Measurements from ENCODE around the gene EMX2.
"Not testable (repeated sequence)": the region's sequence is repeated elsewhere in the genome, so short reads cannot be mapped to it uniquely, and the experiment has no call there.

EMX2 gene

GRCh38 chr10:117562896-117563737 lies 20.6 kb downstream of the EMX2 start:
- no peak for DNase-seq

- no peak for DNase-seq
Observed at GRCh38 chr10:117563780-117564179, 21.2 kb downstream of the EMX2 start.

- DNase-seq, result no peak
Observed at GRCh38 chr10:117565068-117565467, 22.5 kb downstream of the EMX2 start.

- DNase-seq, result no peak
Observed at GRCh38 chr10:117568334-117568733, 25.8 kb downstream of the EMX2 start.

- no peak for DNase-seq
Observed at GRCh38 chr10:117569610-117570390, 27.3 kb downstream of the EMX2 start.

GRCh38 chr10:117570880-117571279 lies 28.3 kb downstream of the EMX2 start:
- no peak for DNase-seq

- DNase-seq, result no peak
Observed at GRCh38 chr10:117574498-117575146, 32.1 kb downstream of the EMX2 start.

- DNase-seq, result no peak
Observed at GRCh38 chr10:117578490-117578889, 35.9 kb downstream of the EMX2 start.

GRCh38 chr10:117578999-117579590 lies 36.5 kb downstream of the EMX2 start:
- no peak for DNase-seq

GRCh38 chr10:117581961-117582360 lies 39.4 kb downstream of the EMX2 start:
- DNase-seq, result no peak

- not testable (repeated sequence) for DNase-seq
Observed at GRCh38 chr10:117584831-117585230, 42.3 kb downstream of the EMX2 start.

- DNase-seq, result no peak
Observed at GRCh38 chr10:117587036-117587435, 44.5 kb downstream of the EMX2 start.

- DNase-seq, result no peak
Observed at GRCh38 chr10:117590101-117590875, 47.7 kb downstream of the EMX2 start.

- DNase-seq, result no peak
Observed at GRCh38 chr10:117591043-117591442, 48.5 kb downstream of the EMX2 start.

GRCh38 chr10:117594722-117595121 lies 52.2 kb downstream of the EMX2 start:
- DNase-seq, result no peak

GRCh38 chr10:117596706-117597105 lies 54.2 kb downstream of the EMX2 start:
- DNase-seq, result no peak

- DNase-seq, result no peak
Observed at GRCh38 chr10:117597216-117597615, 54.7 kb downstream of the EMX2 start.
